Thoracic aorta (tissue), 2 donors: ENCODE results near the gene SLC25A27. TPM values are rescaled to one million over a fixed set of nuclear protein-coding genes. Genes with fewer than 3 reads are reported as not detected.

Experiments
- ATAC-seq: fragments of 150-250 bp; one replicate; pipeline ENCODE4 v1.8.0; 2017; ENCODE audit warnings: low read depth; ENCODE audit not compliant: insufficient number of reproducible peaks, low FRiP score
- DNase-seq: peaks from one replicate; pipeline ENCODE4 v3.0.0-alpha.2; 2020; ENCODE audit warnings: low spot score
- H3K27ac ChIP-seq, 2 donors: fragments of 200-600 bp; sonication (generic); 1 replicate in 1 of 2; 2 replicates in 1 of 2; pipeline ENCODE4 v1.5.1; 2016; ENCODE audit warnings: mild to moderate bottlenecking in 2 of 2, moderate library complexity in 2 of 2
- H3K27me3 ChIP-seq: fragments of 200-600 bp; sonication (generic); replicated peaks from 2 replicates; pipeline ENCODE4 v1.6.0; 2016; ENCODE audit warnings: mild to moderate bottlenecking; ENCODE audit not compliant: insufficient read depth
- H3K36me3 ChIP-seq: fragments of 200-600 bp; sonication (generic); one replicate; pipeline ENCODE4 v1.5.1; 2016
- H3K4me1 ChIP-seq, 2 donors: fragments of 200-600 bp; sonication (generic); 1 replicate in 1 of 2; 2 replicates in 1 of 2; pipeline versions ENCODE4 v1.5.1 to v1.6.0; 2016; ENCODE audit warnings: low read depth in 2 of 2, mild to moderate bottlenecking in 1 of 2; ENCODE audit not compliant: control insufficient read depth in 1 of 2
- H3K4me3 ChIP-seq: fragments of 200-600 bp; sonication (generic); 2 replicates; pipeline ENCODE4 v1.5.1; 2016; ENCODE audit warnings: mild to moderate bottlenecking
- H3K9me3 ChIP-seq: fragments of 200-600 bp; sonication (generic); 2 replicates; pipeline ENCODE4 v1.5.1; 2016
- total RNA-seq, 2 donors: library from RNA; depleted of rRNA; stranded (reverse); fragments of >200 nt; gene quantifications; one replicate each; pipeline versions ENCODE4 v1.1.0 to v1.2.3, GENCODE V29; 2016
- TF ChIP-seq, protein P1 (sequence below): fragments of 200-600 bp; sonication (generic); IDR thresholded peaks from one replicate; pipeline ENCODE4 v1.5.1; 2019; ENCODE audit warnings: antibody characterized with exemption

Gene SLC25A27
- total RNA-seq, 2 donors from 2014 or later: 44.4 to 52.8 TPM

DNA sequence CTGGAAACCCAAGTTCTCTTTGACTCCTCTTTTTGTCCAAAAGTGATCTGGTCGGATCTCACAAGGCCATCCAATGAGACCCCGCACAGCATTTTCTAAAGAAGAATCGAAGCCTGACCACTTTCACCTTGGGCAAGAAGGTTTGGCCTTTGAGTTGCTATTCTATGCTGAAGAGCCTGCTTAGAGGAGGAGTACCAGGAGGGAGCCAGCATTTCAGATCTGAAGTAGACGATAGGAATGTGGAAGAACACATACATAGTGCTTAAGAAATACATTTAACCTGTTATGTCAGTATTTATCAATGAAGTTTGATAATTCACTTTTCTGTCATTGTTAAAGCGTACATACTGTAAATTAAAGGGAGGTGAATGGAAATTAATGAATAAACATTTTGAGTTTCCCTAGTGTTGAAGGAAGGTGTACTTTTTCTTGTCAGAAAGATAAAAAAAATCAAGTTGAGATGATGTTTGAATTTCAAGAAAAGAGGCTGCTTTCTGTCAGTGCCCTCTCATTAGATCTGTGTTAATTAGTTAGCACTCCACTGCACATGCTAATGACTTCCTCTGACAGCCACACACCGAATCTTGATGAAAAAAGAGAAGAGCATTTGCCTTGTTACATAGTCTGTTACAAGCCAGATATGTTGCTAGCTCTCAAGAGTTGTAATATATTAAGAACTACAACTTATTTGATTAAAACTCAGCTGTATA lies 24.0 kb downstream of the SLC25A27 start:
- Histone ChIP-seq H3K27me3 (no peaks in the 10 kb centered on the region), H3K36me3 (peaks cover 3% of the 10 kb centered on the region), H3K9me3 (no peaks in the 10 kb centered on the region), H3K27ac (no peak overlapping the region), H3K4me1 (no peaks in the 10 kb centered on the region), H3K4me3 (no peak overlapping the region)
- ATAC-seq (no peak), DNase-seq (no peak)
- TF ChIP-seq, protein P1, sequence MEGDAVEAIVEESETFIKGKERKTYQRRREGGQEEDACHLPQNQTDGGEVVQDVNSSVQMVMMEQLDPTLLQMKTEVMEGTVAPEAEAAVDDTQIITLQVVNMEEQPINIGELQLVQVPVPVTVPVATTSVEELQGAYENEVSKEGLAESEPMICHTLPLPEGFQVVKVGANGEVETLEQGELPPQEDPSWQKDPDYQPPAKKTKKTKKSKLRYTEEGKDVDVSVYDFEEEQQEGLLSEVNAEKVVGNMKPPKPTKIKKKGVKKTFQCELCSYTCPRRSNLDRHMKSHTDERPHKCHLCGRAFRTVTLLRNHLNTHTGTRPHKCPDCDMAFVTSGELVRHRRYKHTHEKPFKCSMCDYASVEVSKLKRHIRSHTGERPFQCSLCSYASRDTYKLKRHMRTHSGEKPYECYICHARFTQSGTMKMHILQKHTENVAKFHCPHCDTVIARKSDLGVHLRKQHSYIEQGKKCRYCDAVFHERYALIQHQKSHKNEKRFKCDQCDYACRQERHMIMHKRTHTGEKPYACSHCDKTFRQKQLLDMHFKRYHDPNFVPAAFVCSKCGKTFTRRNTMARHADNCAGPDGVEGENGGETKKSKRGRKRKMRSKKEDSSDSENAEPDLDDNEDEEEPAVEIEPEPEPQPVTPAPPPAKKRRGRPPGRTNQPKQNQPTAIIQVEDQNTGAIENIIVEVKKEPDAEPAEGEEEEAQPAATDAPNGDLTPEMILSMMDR: no peak

DNA sequence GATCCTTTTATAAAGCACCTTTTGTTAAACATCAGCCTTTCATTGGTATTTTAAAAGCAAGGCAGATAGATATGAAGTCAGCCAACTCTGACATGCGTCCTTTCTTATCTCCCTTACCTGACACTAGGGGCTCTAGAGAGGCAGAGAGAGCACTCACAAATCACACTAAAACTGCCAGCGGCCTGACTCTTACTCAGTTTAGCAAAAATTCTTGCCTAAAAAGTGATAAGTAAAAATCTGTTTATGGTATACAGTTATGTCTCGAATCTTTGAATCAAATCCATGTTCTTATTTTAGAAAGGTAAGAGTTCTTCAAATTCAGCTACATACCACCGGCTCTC lies 24.5 kb downstream of the SLC25A27 start:
- ATAC-seq (no peak), DNase-seq (no peak)
- H3K4me3 ChIP-seq: no peak overlapping the region
- TF ChIP-seq, protein P1: no peak
- H3K27me3 ChIP-seq: no peaks in the 10 kb centered on the region
- H3K36me3 ChIP-seq: peaks cover 3% of the 10 kb centered on the region
- no peaks in the 10 kb centered on the region for H3K9me3 ChIP-seq
- H3K27ac ChIP-seq: no peak overlapping the region
- H3K4me1 ChIP-seq: no peaks in the 10 kb centered on the region

DNA sequence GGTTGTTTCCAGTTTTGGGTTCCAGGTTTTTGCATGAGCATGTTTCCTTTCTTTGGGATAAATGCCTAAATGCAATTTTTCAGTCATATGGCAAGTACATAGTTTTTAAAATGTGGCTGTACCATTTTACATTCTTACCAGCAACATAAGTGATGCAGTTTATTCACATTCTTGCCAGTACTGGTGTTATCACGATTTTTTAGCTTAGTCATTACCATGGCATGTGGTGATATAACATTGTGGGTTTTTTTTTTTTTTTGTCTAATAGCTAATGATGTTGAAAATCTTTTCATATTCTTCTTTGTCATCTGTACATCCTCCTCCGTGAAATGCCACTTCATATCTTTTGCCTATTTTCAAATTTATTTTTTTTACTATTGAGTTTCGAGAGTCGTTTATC lies 32.0 kb downstream of the SLC25A27 start:
- Histone ChIP-seq H3K9me3 (no peaks in the 10 kb centered on the region), H3K4me3 (no peak overlapping the region), H3K36me3 (no peaks in the 10 kb centered on the region), H3K4me1 (no peaks in the 10 kb centered on the region), H3K27me3 (no peaks in the 10 kb centered on the region), H3K27ac (no peak overlapping the region)
- DNase-seq (no peak), ATAC-seq (no peak)
- TF ChIP-seq, protein P1: no peak

DNA sequence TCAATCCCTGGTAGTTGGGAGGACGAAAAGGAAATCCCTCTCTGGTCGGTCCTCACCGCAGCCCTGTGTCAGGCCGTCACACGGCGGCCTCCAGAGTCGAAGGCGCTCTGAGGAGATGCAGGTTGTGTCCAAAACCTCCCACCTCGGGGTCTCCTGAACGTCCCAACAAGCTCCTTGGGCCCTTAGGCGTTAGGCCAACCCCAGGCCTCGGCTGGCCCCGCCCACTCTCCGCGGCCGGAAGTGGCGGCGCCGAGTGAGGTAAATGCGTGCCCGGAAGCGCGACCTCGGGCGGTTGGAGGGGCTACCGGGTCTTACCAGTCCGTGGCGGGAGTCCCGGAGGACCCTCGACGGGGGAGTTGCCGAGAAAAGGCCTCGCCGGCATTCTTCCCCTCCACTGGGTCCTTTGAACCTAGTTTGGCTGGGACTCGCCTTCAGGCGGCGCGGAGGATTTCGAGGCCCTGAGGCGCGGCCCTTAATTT lies 34.9 kb downstream of the SLC25A27 start, which contains the start of gene TDRD6:
Gene TDRD6 (plus strand): TSS at position 267 of the 479 bp plus-strand sequence. CDS start 244 bp downstream, outside the sequence.
- Histone ChIP-seq H3K27ac (no peak within 1 kb of the TSS), H3K36me3 (no peaks in the 10 kb centered on the region), H3K27me3 (no peaks in the 10 kb centered on the region), H3K4me1 (no peaks in the 10 kb centered on the region), H3K9me3 (no peaks in the 10 kb centered on the region), H3K4me3 (no peak within 1 kb of the TSS)
- DNase-seq (no peak), ATAC-seq (no peak)
- TF ChIP-seq, protein P1: no peak

DNA sequence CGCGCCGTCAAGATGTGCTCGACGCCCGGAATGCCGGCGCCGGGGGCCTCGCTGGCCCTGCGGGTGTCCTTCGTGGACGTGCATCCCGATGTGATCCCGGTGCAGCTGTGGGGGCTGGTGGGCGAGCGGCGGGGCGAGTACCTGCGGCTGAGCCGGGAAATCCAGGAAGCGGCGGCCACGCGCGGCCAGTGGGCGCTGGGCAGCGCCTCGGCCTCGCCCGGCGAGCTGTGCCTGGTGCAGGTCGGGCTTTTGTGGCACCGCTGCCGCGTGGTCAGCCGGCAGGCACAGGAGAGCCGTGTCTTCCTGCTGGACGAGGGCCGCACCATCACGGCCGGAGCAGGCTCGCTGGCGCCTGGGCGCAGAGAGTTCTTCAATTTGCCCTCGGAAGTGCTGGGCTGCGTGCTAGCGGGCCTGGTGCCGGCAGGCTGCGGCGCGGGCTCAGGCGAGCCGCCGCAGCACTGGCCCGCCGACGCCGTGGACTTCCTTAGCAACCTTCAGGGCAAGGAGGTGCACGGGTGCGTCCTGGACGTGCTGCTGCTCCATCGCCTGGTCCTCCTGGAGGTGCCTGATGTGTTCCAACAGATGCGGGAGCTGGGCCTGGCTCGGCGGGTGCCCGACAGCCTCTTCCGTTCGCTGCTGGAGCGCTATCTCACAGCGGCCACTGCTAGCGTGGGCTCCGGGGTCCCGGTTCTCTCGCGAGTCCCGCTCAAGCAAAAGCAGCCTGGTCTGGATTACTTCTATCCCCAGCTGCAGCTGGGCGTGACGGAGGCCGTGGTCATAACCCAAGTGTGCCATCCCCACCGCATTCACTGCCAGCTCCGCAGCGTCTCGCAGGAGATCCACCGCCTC lies 35.6 kb downstream of the SLC25A27 start:
- Histone ChIP-seq H3K27ac (no peak overlapping the region), H3K4me1 (no peaks in the 10 kb centered on the region), H3K9me3 (no peaks in the 10 kb centered on the region), H3K36me3 (no peaks in the 10 kb centered on the region), H3K27me3 (no peaks in the 10 kb centered on the region), H3K4me3 (no peak overlapping the region)
- no peak for DNase-seq
- no peak for ATAC-seq
- TF ChIP-seq, protein P1: no peak
